Gastroesophageal sphincter (tissue), 4 donors: ENCODE results near the gene KIF3C. TPM values are rescaled to one million over a fixed set of nuclear protein-coding genes. Genes with fewer than 3 reads are reported as not detected.

Experiments
- ATAC-seq: fragments of 150-250 bp; one replicate; pipeline ENCODE4 v1.9.1; 2016; ENCODE audit warnings: mild to moderate bottlenecking, moderate library complexity
- H3K27ac ChIP-seq, 4 donors: fragments of 200-600 bp; sonication (generic) in 3 of 4; 1 replicate in 3 of 4; 2 replicates in 1 of 4; pipeline ENCODE4 v1.5.1; 2016 to 2019
- H3K27me3 ChIP-seq: fragments of 200-600 bp; sonication (generic); one replicate; pipeline ENCODE4 v1.5.1; 2019
- H3K36me3 ChIP-seq, 2 donors: fragments of 200-600 bp; sonication (generic); one replicate each; pipeline ENCODE4 v1.5.1; 2019; ENCODE audit warnings: control low read depth in 1 of 2
- H3K4me1 ChIP-seq, 3 donors: fragments of 200-600 bp; sonication (generic); 1 replicate in 2 of 3; 2 replicates in 1 of 3; pipeline ENCODE4 v1.5.1; 2016 to 2019; ENCODE audit warnings: control low read depth in 2 of 3
- H3K4me3 ChIP-seq, 2 donors: fragments of 200-600 bp; sonication (generic); one replicate each; pipeline ENCODE4 v1.5.1; 2019; ENCODE audit warnings: mild to moderate bottlenecking in 1 of 2, moderate library complexity in 1 of 2
- H3K9me3 ChIP-seq, 3 donors: fragments of 200-600 bp; sonication (generic); one replicate each; pipeline ENCODE4 v1.5.1; 2017 to 2019; ENCODE audit warnings: control low read depth in 2 of 3
- EP300 ChIP-seq: sonication (generic); formaldehyde crosslinking; IDR thresholded peaks from one replicate; pipeline ENCODE4 v1.6.1; 2017; ENCODE audit warnings: antibody characterized with exemption, mild to moderate bottlenecking
- POLR2A ChIP-seq, 2 donors: fragments of 450-650 bp; IDR thresholded peaks; one replicate each; pipeline ENCODE4 v1.6.1; 2017; ENCODE audit warnings: antibody characterized with exemption in 2 of 2, mild to moderate bottlenecking in 2 of 2, moderate library complexity in 1 of 2
- POLR2AphosphoS5 ChIP-seq: sonication (generic); formaldehyde crosslinking; IDR thresholded peaks from one replicate; pipeline ENCODE4 v1.6.1; 2017; ENCODE audit warnings: antibody characterized with exemption
- WGBS, 2 donors: methylation state at CpG; one replicate each; pipeline ENCODE4 v1.1.5; 2018; ENCODE audit warnings: low coverage in 1 of 2; 5-methylcytosine and 5-hydroxymethylcytosine counted together
- total RNA-seq, 4 donors: library from RNA; depleted of rRNA; stranded (reverse); fragments of >200 nt; gene quantifications; one replicate each; pipeline ENCODE4 v1.1.0, GENCODE V29; 2016
- TF ChIP-seq, protein P1 (sequence below), 4 experiments: fragments of 200-600 bp in 2 of 4; fragments of 450-650 bp in 2 of 4; sonication (generic) in 1 of 4; IDR thresholded peaks; one replicate each; pipeline ENCODE4 v1.5.1; 2017 to 2019; ENCODE audit warnings: antibody characterized with exemption in 4 of 4, mild to moderate bottlenecking in 2 of 4, moderate library complexity in 2 of 4

KIF3C gene
- total RNA-seq, 4 donors from 2014 or later: 5.9 to 14.6 (median 10.2) TPM

DNA sequence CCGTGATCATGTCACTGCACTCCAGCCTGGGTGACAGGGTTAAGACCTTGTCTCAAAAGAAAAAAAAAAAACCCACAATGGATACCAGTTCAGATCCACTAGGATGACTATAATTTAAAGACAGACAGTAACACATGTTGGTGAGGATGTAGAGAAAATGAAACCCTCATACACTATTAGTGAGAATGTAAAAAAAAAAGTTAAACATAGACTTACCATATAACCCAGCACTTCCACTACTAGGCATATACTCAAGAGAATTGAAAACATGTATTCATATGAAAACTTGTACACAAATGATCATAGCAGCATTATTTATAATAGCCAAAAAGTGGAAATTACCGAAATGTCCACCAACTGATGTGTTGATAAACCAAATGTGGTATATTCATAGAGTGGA, 48.7 kb downstream of the KIF3C start:
- TF ChIP-seq, protein P1, sequence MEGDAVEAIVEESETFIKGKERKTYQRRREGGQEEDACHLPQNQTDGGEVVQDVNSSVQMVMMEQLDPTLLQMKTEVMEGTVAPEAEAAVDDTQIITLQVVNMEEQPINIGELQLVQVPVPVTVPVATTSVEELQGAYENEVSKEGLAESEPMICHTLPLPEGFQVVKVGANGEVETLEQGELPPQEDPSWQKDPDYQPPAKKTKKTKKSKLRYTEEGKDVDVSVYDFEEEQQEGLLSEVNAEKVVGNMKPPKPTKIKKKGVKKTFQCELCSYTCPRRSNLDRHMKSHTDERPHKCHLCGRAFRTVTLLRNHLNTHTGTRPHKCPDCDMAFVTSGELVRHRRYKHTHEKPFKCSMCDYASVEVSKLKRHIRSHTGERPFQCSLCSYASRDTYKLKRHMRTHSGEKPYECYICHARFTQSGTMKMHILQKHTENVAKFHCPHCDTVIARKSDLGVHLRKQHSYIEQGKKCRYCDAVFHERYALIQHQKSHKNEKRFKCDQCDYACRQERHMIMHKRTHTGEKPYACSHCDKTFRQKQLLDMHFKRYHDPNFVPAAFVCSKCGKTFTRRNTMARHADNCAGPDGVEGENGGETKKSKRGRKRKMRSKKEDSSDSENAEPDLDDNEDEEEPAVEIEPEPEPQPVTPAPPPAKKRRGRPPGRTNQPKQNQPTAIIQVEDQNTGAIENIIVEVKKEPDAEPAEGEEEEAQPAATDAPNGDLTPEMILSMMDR (IDR thresholded peaks at IDR 0.05): no peak
- no peak for TF ChIP-seq POLR2AphosphoS5
- TF ChIP-seq POLR2A (IDR thresholded peaks at IDR 0.05): no peak
- no peak for TF ChIP-seq EP300
- Histone ChIP-seq H3K36me3 (peaks cover 0 to 59% of the 10 kb centered on the region in 2 donors), H3K9me3 (no peaks in the 10 kb centered on the region), H3K27ac (no peak overlapping the region), H3K4me1 (peaks cover 0 to 6% (median 0%) of the 10 kb centered on the region in 3 donors), H3K4me3 (no peak overlapping the region), H3K27me3 (no peaks in the 10 kb centered on the region)
- 90 to 97% methylated on average over 2 of the region's 2 CpGs for WGBS, 2 donors
- no peak for ATAC-seq

DNA sequence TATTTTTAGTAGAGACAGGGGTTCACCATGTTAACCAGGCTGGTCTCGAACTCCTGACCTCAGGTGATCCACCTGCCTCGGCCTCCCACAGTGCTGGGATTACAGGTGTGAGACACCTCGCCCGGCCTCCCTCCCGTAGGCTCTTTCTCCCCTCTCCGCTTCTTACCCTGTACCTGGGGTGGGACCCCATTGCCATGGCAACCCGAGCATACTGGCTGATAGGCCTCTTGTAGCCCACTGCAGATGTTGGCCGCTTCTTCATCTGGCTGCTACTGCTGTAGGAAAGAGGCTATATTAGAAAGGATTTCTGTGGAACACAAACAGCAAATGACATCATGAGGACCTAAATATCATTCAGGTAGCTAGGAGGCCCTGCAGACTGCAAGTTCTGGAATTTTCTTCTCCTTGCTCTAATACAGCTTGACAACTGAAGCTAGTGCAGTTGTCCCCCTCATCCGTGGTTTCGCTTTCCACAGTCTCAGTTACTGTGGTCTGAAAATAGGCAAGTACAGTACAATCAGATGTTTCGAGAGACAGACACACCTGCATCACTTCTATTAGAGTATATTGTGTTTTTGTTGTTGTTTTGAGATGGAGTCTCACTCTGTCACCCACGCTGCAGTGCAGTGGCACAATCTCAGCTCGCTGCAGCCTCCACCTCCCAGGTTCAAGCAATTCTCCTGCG, 52.4 kb downstream of the KIF3C start:
- Histone ChIP-seq H3K9me3 (no peaks in the 10 kb centered on the region), H3K4me3 (no peak overlapping the region), H3K36me3 (peaks cover 0 to 67% of the 10 kb centered on the region in 2 donors), H3K27ac (no peak overlapping the region), H3K4me1 (no peaks in the 10 kb centered on the region), H3K27me3 (no peaks in the 10 kb centered on the region)
- 84 to 95% methylated on average over 5 to 13 of the region's 14 CpGs for WGBS, 2 donors
- ATAC-seq: no peak
- TF ChIP-seq POLR2AphosphoS5: no peak
- TF ChIP-seq POLR2A (IDR thresholded peaks at IDR 0.05): no peak
- TF ChIP-seq, protein P1 (IDR thresholded peaks at IDR 0.05): no peak
- no peak for TF ChIP-seq EP300

DNA sequence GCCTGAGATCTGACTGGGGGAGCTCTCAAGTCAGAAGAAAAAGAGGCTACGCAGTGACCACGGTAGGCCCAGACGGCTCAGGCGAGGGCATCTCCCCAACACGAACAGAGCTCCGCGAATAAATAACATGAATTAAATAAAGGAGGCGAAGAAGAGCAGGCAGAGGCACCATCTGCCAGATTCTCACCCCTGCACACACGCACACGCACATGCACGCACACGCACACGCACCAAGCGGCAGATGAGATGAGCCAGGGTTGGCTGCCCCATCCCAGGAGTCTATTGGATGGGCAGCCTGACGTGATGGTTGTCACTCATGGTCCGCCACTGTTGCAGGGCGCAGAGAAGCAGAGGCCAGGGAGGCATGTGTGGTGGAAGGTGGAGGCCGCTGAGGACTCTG, 53.6 kb downstream of the KIF3C start:
- Histone ChIP-seq H3K36me3 (peaks cover 0 to 62% of the 10 kb centered on the region in 2 donors), H3K9me3 (no peaks in the 10 kb centered on the region), H3K27me3 (no peaks in the 10 kb centered on the region), H3K4me3 (no peak overlapping the region), H3K4me1 (no peaks in the 10 kb centered on the region), H3K27ac (no peak overlapping the region)
- no peak for ATAC-seq
- WGBS, 2 donors: 93 to 97% methylated on average over 13 of the region's 18 CpGs
- TF ChIP-seq, protein P1 (IDR thresholded peaks at IDR 0.05): no peak
- TF ChIP-seq EP300: no peak

DNA sequence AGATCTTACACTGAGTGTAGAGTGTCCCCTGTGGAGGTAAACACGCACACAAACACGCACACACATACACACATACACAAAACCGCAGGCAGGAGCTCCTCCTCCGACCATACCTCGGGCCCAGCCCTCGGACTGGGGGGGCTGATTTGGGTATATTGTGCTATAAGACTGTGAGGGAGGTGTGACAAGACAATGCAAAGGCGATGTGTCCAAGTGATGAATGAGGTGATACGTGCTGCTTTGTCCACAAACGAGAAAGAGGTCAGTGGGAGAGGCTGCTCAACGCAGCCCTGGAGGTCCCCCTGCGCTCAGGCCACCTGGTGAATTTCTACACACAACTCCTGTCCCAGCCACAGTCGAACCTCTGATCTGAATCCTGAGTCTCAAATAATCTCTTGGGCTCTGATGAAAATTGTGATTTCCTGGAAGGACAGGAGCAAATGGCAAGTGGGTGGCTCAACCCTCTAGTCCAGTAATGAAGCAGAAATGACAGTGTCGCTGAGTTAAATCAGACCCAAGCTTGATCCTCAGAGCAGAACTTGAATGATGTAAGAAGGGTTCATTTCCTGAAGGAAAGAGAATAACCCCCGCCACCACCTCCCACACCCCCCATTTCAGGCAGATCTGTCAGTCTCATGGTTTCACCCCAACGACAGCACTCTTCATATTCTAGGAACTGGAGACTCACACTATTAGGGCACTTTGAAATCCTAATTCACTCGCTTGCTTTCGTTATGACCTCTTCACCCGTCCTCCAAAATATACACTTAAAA, 55.1 kb downstream of the KIF3C start:
- no peak overlapping the region for H3K4me3 ChIP-seq
- ATAC-seq: no peak
- H3K27ac ChIP-seq: no peak overlapping the region
- WGBS, 2 donors: 53 to 70% methylated on average over 10 to 16 of the region's 18 CpGs
- no peak for TF ChIP-seq POLR2A (IDR thresholded peaks at IDR 0.05)
- TF ChIP-seq EP300: no peak
- no peak for TF ChIP-seq POLR2AphosphoS5
- TF ChIP-seq, protein P1 (IDR thresholded peaks at IDR 0.05): no peak
- peaks cover 3% of the 10 kb centered on the region for H3K27me3 ChIP-seq
- no peaks in the 10 kb centered on the region for H3K4me1 ChIP-seq
- H3K36me3 ChIP-seq: peaks cover 0 to 47% of the 10 kb centered on the region in 2 donors
- H3K9me3 ChIP-seq: no peaks in the 10 kb centered on the region

DNA sequence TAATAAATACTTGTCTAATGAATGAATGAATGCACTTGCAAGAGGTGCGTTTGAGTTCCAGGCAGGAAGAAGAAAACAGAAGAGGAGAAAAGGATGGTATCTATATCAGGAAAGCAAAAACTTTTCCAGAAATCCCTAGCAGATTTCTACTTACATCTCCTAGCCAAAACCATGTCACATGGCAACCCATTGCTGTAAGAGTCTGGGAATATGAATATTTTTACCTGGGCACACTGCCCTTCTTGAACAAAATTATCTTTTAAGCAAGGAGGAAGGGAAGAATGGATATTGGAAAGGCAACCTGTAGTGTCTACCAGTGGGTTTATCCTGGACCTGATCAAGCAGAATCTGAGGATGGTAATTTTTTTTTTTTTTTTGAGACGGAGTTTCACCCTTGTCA, 59.8 kb downstream of the KIF3C start:
- TF ChIP-seq EP300 (no peak), POLR2AphosphoS5 (no peak), POLR2A (IDR thresholded peaks at IDR 0.05) (no peak)
- TF ChIP-seq, protein P1 (IDR thresholded peaks at IDR 0.05): no peak
- 62 to 72% methylated on average over 1 to 2 of the region's 2 CpGs for WGBS, 2 donors
- no peak overlapping the region for H3K4me3 ChIP-seq

More for the DNA sequence above, 59.8 kb downstream of the KIF3C start:
- ATAC-seq: no peak
- H3K9me3 ChIP-seq: no peaks in the 10 kb centered on the region
- peaks cover 15% of the 10 kb centered on the region for H3K27me3 ChIP-seq
- H3K4me1 ChIP-seq: no peaks in the 10 kb centered on the region
- H3K27ac ChIP-seq: no peak overlapping the region
- H3K36me3 ChIP-seq: peaks cover 0 to 13% of the 10 kb centered on the region in 2 donors
